HepG2 (cell line): ENCODE results near the gene ZNF764. TPM values are rescaled to one million over a fixed set of nuclear protein-coding genes. Genes with fewer than 3 reads are reported as not detected.

ENCODE experiments used
- DBP ChIP-seq: sonication (generic); formaldehyde crosslinking; IDR thresholded peaks from 2 replicates; pipeline ENCODE4 v1.4.0; 2020; ENCODE audit warnings: missing genetic modification reagents; ENCODE audit errors: not compliant biosample characterization
- GMEB2 ChIP-seq: IDR thresholded peaks from 2 replicates; pipeline ENCODE4 v1.6.1; 2016; ENCODE audit warnings: missing biosample characterization, missing genetic modification reagents, low read depth
- HINFP ChIP-seq: sonication (generic); formaldehyde crosslinking; IDR thresholded peaks from 2 replicates; pipeline ENCODE4 v1.4.0; 2020; ENCODE audit warnings: low read depth, mild to moderate bottlenecking, missing genetic modification reagents
- KLF13 ChIP-seq: sonication (generic); formaldehyde crosslinking; IDR thresholded peaks from 2 replicates; pipeline ENCODE4 v1.4.0; 2020; ENCODE audit warnings: mild to moderate bottlenecking, missing genetic modification reagents
- MBNL3 ChIP-seq: fragments of 250-450 bp; sonication (Bioruptor Pico); conservative IDR thresholded peaks from 2 replicates; pipeline ENCODE4 v1.8.0; 2022; ENCODE audit warnings: mild to moderate bottlenecking, inconsistent platforms
- MED1 ChIP-seq: sonication (generic); formaldehyde crosslinking; IDR thresholded peaks from 2 replicates; pipeline ENCODE4 v1.4.0; 2020; ENCODE audit warnings: missing genetic modification reagents
- SNAPC2 ChIP-seq: sonication (generic); formaldehyde crosslinking; IDR thresholded peaks from 2 replicates; pipeline ENCODE4 v1.8.1; 2022; ENCODE audit warnings: mild to moderate bottlenecking, missing genetic modification reagents
- SP2 ChIP-seq: sonication (generic); formaldehyde crosslinking; IDR thresholded peaks from 2 replicates; pipeline ENCODE4 v1.5.1; 2020; ENCODE audit warnings: mild to moderate bottlenecking, missing genetic modification reagents
- YEATS4 ChIP-seq: sonication (generic); formaldehyde crosslinking; IDR thresholded peaks from 2 replicates; pipeline ENCODE4 v1.4.0; 2020; ENCODE audit warnings: missing genetic modification reagents, borderline replicate concordance
- ZNF367 ChIP-seq: sonication (generic); formaldehyde crosslinking; IDR thresholded peaks from 2 replicates; pipeline ENCODE4 v1.4.0; 2020; ENCODE audit warnings: missing genetic modification reagents, borderline replicate concordance
- ZNF430 ChIP-seq: sonication (generic); formaldehyde crosslinking; IDR thresholded peaks from 2 replicates; pipeline ENCODE4 v1.9.0; 2021; ENCODE audit warnings: mild to moderate bottlenecking, missing genetic modification reagents
- ZNF530 ChIP-seq: sonication (generic); formaldehyde crosslinking; IDR thresholded peaks from 2 replicates; pipeline ENCODE4 v1.5.0; 2020; ENCODE audit warnings: low read depth, mild to moderate bottlenecking, missing genetic modification reagents
- ZNF777 ChIP-seq: sonication (generic); formaldehyde crosslinking; IDR thresholded peaks from 2 replicates; pipeline ENCODE4 v1.4.0; 2020; ENCODE audit warnings: missing genetic modification reagents
- ZNF816 ChIP-seq: sonication (generic); formaldehyde crosslinking; IDR thresholded peaks from 2 replicates; pipeline ENCODE4 v1.8.0; 2022; ENCODE audit warnings: missing genetic modification reagents, mild to moderate bottlenecking, borderline replicate concordance
- polyA plus RNA-seq, 8 experiments: library from polyadenylated mRNA; depleted of rRNA in 3 of 8; stranded (reverse) in 7 of 8; unstranded in 1 of 8; fragments of >200 nt; fragmentation: Illumina TruSeq in 4 of 8; extraction: Trizol in 4 of 8; gene quantifications; 2 replicates each; pipeline versions ENCODE4 v1.2.1 to v1.2.3, GENCODE V29; 2011 to 2016; ENCODE audit warnings: low read depth in 4 of 8, missing spikeins in 1 of 8, mixed read lengths in 1 of 8; ENCODE audit not compliant: insufficient read depth in 1 of 8
- total RNA-seq, 5 experiments: library from RNA; depleted of rRNA; stranded (reverse); fragments of >200 nt; fragmentation: Illumina TruSeq; extraction: Trizol; gene quantifications; 2 replicates each; pipeline ENCODE4 v1.2.3, GENCODE V29; 2016; ENCODE audit warnings: low read depth in 1 of 5
- TF ChIP-seq, protein P1 (sequence below): sonication (generic); formaldehyde crosslinking; IDR thresholded peaks from 2 replicates; pipeline ENCODE4 v1.9.0; 2021; ENCODE audit warnings: missing genetic modification reagents, borderline replicate concordance
- TF ChIP-seq, protein P2 (sequence below), 2 experiments: sonication (generic) in 1 of 2; formaldehyde crosslinking in 1 of 2; IDR thresholded peaks; 2 replicates each; pipeline versions ENCODE4 v1.5.1 to v1.6.1; 2011 to 2020; ENCODE audit warnings: borderline replicate concordance in 1 of 2, low read depth in 1 of 2, low read length in 1 of 2, mild to moderate bottlenecking in 1 of 2, missing genetic modification reagents in 1 of 2, moderate library complexity in 1 of 2
- TF ChIP-seq, protein P3 (sequence below): sonication (generic); formaldehyde crosslinking; IDR thresholded peaks from 2 replicates; pipeline ENCODE4 v1.4.0; 2020; ENCODE audit warnings: mild to moderate bottlenecking, missing genetic modification reagents

The ZNF764 gene
- total and polyA plus RNA-seq, 2 of the 13 experiments (the other 11 are each of a cell fraction or from before 2014, with no cell fraction given) = 4.1 to 9.1 TPM

GRCh38 chr16:30535106-30535776 lies 22.9 kb downstream of the ZNF764 start (continued):
- TF ChIP-seq, protein P1, sequence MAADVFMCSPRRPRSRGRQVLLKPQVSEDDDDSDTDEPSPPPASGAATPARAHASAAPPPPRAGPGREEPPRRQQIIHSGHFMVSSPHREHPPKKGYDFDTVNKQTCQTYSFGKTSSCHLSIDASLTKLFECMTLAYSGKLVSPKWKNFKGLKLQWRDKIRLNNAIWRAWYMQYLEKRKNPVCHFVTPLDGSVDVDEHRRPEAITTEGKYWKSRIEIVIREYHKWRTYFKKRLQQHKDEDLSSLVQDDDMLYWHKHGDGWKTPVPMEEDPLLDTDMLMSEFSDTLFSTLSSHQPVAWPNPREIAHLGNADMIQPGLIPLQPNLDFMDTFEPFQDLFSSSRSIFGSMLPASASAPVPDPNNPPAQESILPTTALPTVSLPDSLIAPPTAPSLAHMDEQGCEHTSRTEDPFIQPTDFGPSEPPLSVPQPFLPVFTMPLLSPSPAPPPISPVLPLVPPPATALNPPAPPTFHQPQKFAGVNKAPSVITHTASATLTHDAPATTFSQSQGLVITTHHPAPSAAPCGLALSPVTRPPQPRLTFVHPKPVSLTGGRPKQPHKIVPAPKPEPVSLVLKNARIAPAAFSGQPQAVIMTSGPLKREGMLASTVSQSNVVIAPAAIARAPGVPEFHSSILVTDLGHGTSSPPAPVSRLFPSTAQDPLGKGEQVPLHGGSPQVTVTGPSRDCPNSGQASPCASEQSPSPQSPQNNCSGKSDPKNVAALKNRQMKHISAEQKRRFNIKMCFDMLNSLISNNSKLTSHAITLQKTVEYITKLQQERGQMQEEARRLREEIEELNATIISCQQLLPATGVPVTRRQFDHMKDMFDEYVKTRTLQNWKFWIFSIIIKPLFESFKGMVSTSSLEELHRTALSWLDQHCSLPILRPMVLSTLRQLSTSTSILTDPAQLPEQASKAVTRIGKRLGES = no peak; the same call in 1 of the 2 replicates
- TF ChIP-seq MED1 (CRISPR knock-in tag) (no peak), ZNF816 (0 out of 2 replicates have a peak, but pooled peaks have one; percentile 35), MBNL3 (CRISPR knock-in tag) (no peak), ZNF530 (CRISPR knock-in tag) (0 out of 2 replicates have a peak, but pooled peaks have one; percentile 35), YEATS4 (CRISPR knock-in tag) (peak; percentile 5; the same call in 1 of the 2 replicates), DBP (CRISPR knock-in tag) (no peak), ZNF367 (CRISPR knock-in tag) (0 out of 2 replicates have a peak, but pooled peaks have one; percentile 72), GMEB2 (no peak), SP2 (CRISPR knock-in tag) (no peak), ZNF430 (no peak), SNAPC2 (CRISPR knock-in tag) (peak; percentile 7; the same call in 1 of the 2 replicates), HINFP (CRISPR knock-in tag) (no peak), ZNF777 (CRISPR knock-in tag) (no peak), KLF13 (CRISPR knock-in tag) (no peak)
- TF ChIP-seq, protein P2, sequence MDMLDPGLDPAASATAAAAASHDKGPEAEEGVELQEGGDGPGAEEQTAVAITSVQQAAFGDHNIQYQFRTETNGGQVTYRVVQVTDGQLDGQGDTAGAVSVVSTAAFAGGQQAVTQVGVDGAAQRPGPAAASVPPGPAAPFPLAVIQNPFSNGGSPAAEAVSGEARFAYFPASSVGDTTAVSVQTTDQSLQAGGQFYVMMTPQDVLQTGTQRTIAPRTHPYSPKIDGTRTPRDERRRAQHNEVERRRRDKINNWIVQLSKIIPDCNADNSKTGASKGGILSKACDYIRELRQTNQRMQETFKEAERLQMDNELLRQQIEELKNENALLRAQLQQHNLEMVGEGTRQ (IDR thresholded peaks at IDR 0.05; ENCODE audit: low read depth, low read length) = no peak
- TF ChIP-seq, protein P2 (CRISPR knock-in tag; IDR thresholded peaks at IDR 0.05; ENCODE audit: borderline replicate concordance) = peak; percentile 5; the same call in 1 of the 2 replicates
- TF ChIP-seq, protein P3, sequence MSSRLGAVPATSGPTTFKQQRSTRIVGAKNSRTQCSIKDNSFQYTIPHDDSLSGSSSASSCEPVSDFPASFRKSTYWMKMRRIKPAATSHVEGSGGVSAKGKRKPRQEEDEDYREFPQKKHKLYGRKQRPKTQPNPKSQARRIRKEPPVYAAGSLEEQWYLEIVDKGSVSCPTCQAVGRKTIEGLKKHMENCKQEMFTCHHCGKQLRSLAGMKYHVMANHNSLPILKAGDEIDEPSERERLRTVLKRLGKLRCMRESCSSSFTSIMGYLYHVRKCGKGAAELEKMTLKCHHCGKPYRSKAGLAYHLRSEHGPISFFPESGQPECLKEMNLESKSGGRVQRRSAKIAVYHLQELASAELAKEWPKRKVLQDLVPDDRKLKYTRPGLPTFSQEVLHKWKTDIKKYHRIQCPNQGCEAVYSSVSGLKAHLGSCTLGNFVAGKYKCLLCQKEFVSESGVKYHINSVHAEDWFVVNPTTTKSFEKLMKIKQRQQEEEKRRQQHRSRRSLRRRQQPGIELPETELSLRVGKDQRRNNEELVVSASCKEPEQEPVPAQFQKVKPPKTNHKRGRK = no peak
